ENCODE measurements around the gene ATAD3A.
"Not testable (repeated sequence)": the region's sequence is repeated elsewhere in the genome, so short reads cannot be mapped to it uniquely, and the experiment has no call there.

ATAD3A gene

GRCh38 chr1:1511533-1512285 lies at the start of gene ATAD3A:
TSS of gene ATAD3A (plus strand) at chr1:1512162. CDS start at chr1:1512269, 107 bp downstream.
- DNase-seq (ENCODE audit: low spot score), result peak; percentile 97

- no peak for DNase-seq (ENCODE audit: low spot score)
Measured at GRCh38 chr1:1462318-1462966, 49.5 kb upstream of the ATAD3A start.

- no peak for DNase-seq (ENCODE audit: low spot score)
Measured at GRCh38 chr1:1463312-1463711, 48.6 kb upstream of the ATAD3A start.

- not testable (repeated sequence) for DNase-seq (ENCODE audit: low spot score)
Measured at GRCh38 chr1:1468196-1468985, 43.6 kb upstream of the ATAD3A start.

GRCh38 chr1:1470626-1471388 lies 41.2 kb upstream of the ATAD3A start:
- no peak for DNase-seq (ENCODE audit: low spot score)

- peak; percentile 95 for DNase-seq (ENCODE audit: low spot score)
Measured at GRCh38 chr1:1471389-1472052, 40.4 kb upstream of the ATAD3A start, which contains the start of gene ATAD3B. TSS of gene ATAD3B (plus strand) at chr1:1471765. CDS start at chr1:1471885, 120 bp downstream.

- DNase-seq (ENCODE audit: low spot score), result not testable (repeated sequence)
Measured at GRCh38 chr1:1472053-1472876, 39.7 kb upstream of the ATAD3A start.

GRCh38 chr1:1476011-1476410 lies 36.0 kb upstream of the ATAD3A start:
- not testable (repeated sequence) for DNase-seq (ENCODE audit: low spot score)

GRCh38 chr1:1477206-1477605 lies 34.8 kb upstream of the ATAD3A start:
- DNase-seq (ENCODE audit: low spot score), result no peak

- no peak for DNase-seq (ENCODE audit: low spot score)
Measured at GRCh38 chr1:1479547-1480487, 32.1 kb upstream of the ATAD3A start.

- not testable (repeated sequence) for DNase-seq (ENCODE audit: low spot score)
Measured at GRCh38 chr1:1480488-1480867, 31.5 kb upstream of the ATAD3A start.

- DNase-seq (ENCODE audit: low spot score), result not testable (repeated sequence)
Measured at GRCh38 chr1:1481811-1482210, 30.2 kb upstream of the ATAD3A start.

GRCh38 chr1:1482856-1483255 lies 29.1 kb upstream of the ATAD3A start:
- no peak for DNase-seq (ENCODE audit: low spot score)

- DNase-seq (ENCODE audit: low spot score), result no peak
Measured at GRCh38 chr1:1483714-1484113, 28.2 kb upstream of the ATAD3A start.

GRCh38 chr1:1484976-1485750 lies 26.8 kb upstream of the ATAD3A start:
- not testable (repeated sequence) for DNase-seq (ENCODE audit: low spot score)

GRCh38 chr1:1485755-1486317 lies 26.1 kb upstream of the ATAD3A start:
- not testable (repeated sequence) for DNase-seq (ENCODE audit: low spot score)

GRCh38 chr1:1487701-1488100 lies 24.3 kb upstream of the ATAD3A start:
- no peak for DNase-seq (ENCODE audit: low spot score)

GRCh38 chr1:1489231-1489630 lies 22.7 kb upstream of the ATAD3A start:
- DNase-seq (ENCODE audit: low spot score), result no peak
